HepG2 (cell line): ENCODE measurements around the gene ZNF669. TPM values are rescaled to one million over a fixed set of nuclear protein-coding genes. Genes with fewer than 3 reads are reported as not detected.

ENCODE experiments used
- ATAC-seq: fragments of 200-7000 bp; cut with Tn5 transposase; 3 replicates; pipeline ENCODE4 v1.9.1; 2020; ENCODE audit warnings: mild to moderate bottlenecking, moderate library complexity
- BruUV-seq: library from RNA; stranded (reverse); fragments of 400-500 nt; replicated peaks from 2 replicates; lab custom pipeline; 2021; lab: Mats Ljungman, UMichigan
- CTCF ChIA-PET: fragments of 300-600 bp; formaldehyde crosslinking; extraction: SDS; loops from one replicate; lab custom pipeline; 2021; ENCODE audit warnings: low total read pairs, inconsistent platforms, low intra/inter-chr PET ratio; lab: Yijun Ruan, JAX
- POLR2A ChIA-PET: fragments of 350-600 bp; sonication (Branson Sonifier 250); formaldehyde crosslinking; loops from one replicate; lab custom pipeline; 2020; ENCODE audit warnings: antibody characterized with exemption, inconsistent platforms; lab: Yijun Ruan, JAX
- DNase-seq: peaks from one replicate; pipeline ENCODE4 v3.0.0-alpha.2; 2015; ENCODE audit warnings: low spot score
- FAIRE-seq: peaks from 3 replicates; lab custom pipeline; 2011; peaks lifted over from hg19 to GRCh38; lab: Jason Lieb, UNC
- H2AFZ ChIP-seq: one replicate; pipeline ENCODE4 v1.6.1; 2011; ENCODE audit warnings: low read length, inconsistent platforms
- H3K27ac ChIP-seq: fragments of 300-600 bp; 3 replicates; pipeline ENCODE4 v1.8.0; 2011; ENCODE audit warnings: mixed run types, mild to moderate bottlenecking, mixed read lengths, low read length, inconsistent platforms; ENCODE audit not compliant: insufficient read depth; ENCODE audit errors: extremely low read length
- H3K27me3 ChIP-seq, 2 experiments: fragments of 200-600 bp in 1 of 2; 2 replicates in 1 of 2; 3 replicates in 1 of 2; pipeline versions ENCODE4 v1.6.0 to v1.8.0; 2011; ENCODE audit warnings: low read length in 2 of 2, mild to moderate bottlenecking in 2 of 2, moderate library complexity in 2 of 2, inconsistent platforms in 1 of 2; ENCODE audit not compliant: insufficient read depth in 2 of 2, control insufficient read depth in 1 of 2
- H3K36me3 ChIP-seq, 2 experiments: fragments of 200-600 bp in 1 of 2; replicated peaks in 1 of 2; 2 replicates in 1 of 2; 3 replicates in 1 of 2; pipeline versions ENCODE4 v1.5.1 to v1.8.0; 2011; ENCODE audit warnings: low read length in 2 of 2, inconsistent platforms in 1 of 2; ENCODE audit not compliant: insufficient read depth in 2 of 2, control insufficient read depth in 1 of 2
- H3K4me1 ChIP-seq: 2 replicates; pipeline ENCODE4 v1.5.1; 2012; ENCODE audit warnings: low read length, inconsistent platforms; ENCODE audit not compliant: insufficient read depth
- H3K4me2 ChIP-seq: 2 replicates; pipeline ENCODE4 v1.6.0; 2011; ENCODE audit warnings: low read depth, low read length, inconsistent platforms
- H3K4me3 ChIP-seq, 3 experiments: fragments of 200-600 bp in 1 of 3; sonication (generic), shearing (Covaris generic) in 1 of 3; replicated peaks in 1 of 3; 2 replicates each; pipeline ENCODE4 v1.5.1; 2011 to 2016; ENCODE audit warnings: low read length in 3 of 3, inconsistent platforms in 2 of 3, low read depth in 2 of 3, mild to moderate bottlenecking in 2 of 3, control low read depth in 1 of 3, mixed read lengths in 1 of 3; ENCODE audit not compliant: insufficient read depth in 1 of 3
- H3K79me2 ChIP-seq: one replicate; pipeline ENCODE4 v1.6.1; 2011; ENCODE audit warnings: low read length, inconsistent platforms; ENCODE audit not compliant: insufficient read depth
- H3K9ac ChIP-seq: 2 replicates; pipeline ENCODE4 v1.6.0; 2011; ENCODE audit warnings: mild to moderate bottlenecking, low read depth, low read length, inconsistent platforms; ENCODE audit not compliant: insufficient read depth
- H3K9me3 ChIP-seq: 2 replicates; pipeline ENCODE4 v1.5.1; 2012; ENCODE audit warnings: mild to moderate bottlenecking, low read length
- H4K20me1 ChIP-seq: 2 replicates; pipeline ENCODE4 v1.6.0; 2011; ENCODE audit warnings: inconsistent platforms, mild to moderate bottlenecking, low read length, moderate library complexity; ENCODE audit not compliant: insufficient read depth
- AGO2 ChIP-seq: fragments of 200-400 bp; formaldehyde crosslinking; optimal IDR thresholded peaks from 2 replicates; pipeline ENCODE3; 2017; ENCODE audit warnings: mild to moderate bottlenecking, low read depth, low read length, moderate library complexity
- CEBPB ChIP-seq: IDR thresholded peaks from 2 replicates; pipeline ENCODE4 v1.6.1; 2011; ENCODE audit warnings: low read depth, low read length, improper control_type of control experiment, borderline replicate concordance
- ETS1 ChIP-seq: sonication (generic); formaldehyde crosslinking; IDR thresholded peaks from 2 replicates; pipeline ENCODE4 v1.4.0; 2020; ENCODE audit warnings: missing genetic modification reagents
- FOSL1 ChIP-seq: sonication (generic); formaldehyde crosslinking; IDR thresholded peaks from 2 replicates; pipeline ENCODE4 v1.9.0; 2021; ENCODE audit warnings: missing genetic modification reagents, borderline replicate concordance
- GATAD1 ChIP-seq: IDR thresholded peaks from 2 replicates; pipeline ENCODE4 v1.6.1; 2016; ENCODE audit warnings: missing genetic modification reagents, missing compliant biosample characterization
- HMGXB4 ChIP-seq, 2 experiments: sonication (generic) in 1 of 2; formaldehyde crosslinking in 1 of 2; IDR thresholded peaks; 2 replicates each; pipeline versions ENCODE4 v1.4.0 to v1.6.1; 2018 to 2020; ENCODE audit warnings: missing genetic modification reagents in 2 of 2, borderline replicate concordance in 1 of 2, low read depth in 1 of 2, mild to moderate bottlenecking in 1 of 2, missing biosample characterization in 1 of 2
- IKZF1 ChIP-seq: fragments of 450-650 bp; IDR thresholded peaks from 2 replicates; pipeline ENCODE4 v1.7.1; 2016
- KDM6A ChIP-seq: IDR thresholded peaks from 2 replicates; pipeline ENCODE4 v1.6.1; 2016; ENCODE audit warnings: low read depth
- MATR3 ChIP-seq: sonication (generic); formaldehyde crosslinking; IDR thresholded peaks from 2 replicates; pipeline ENCODE4 v1.4.0; 2020; ENCODE audit warnings: missing genetic modification reagents
- MBNL3 ChIP-seq: fragments of 250-450 bp; sonication (Bioruptor Pico); conservative IDR thresholded peaks from 2 replicates; pipeline ENCODE4 v1.8.0; 2022; ENCODE audit warnings: mild to moderate bottlenecking, inconsistent platforms
- MXD1 ChIP-seq: sonication (generic); formaldehyde crosslinking; IDR thresholded peaks from 2 replicates; pipeline ENCODE4 v1.4.0; 2020; ENCODE audit warnings: mild to moderate bottlenecking, missing genetic modification reagents
- SATB2 ChIP-seq: sonication (generic); formaldehyde crosslinking; IDR thresholded peaks from 2 replicates; pipeline ENCODE4 v1.5.0; 2020; ENCODE audit warnings: missing genetic modification reagents
- TOPORS ChIP-seq: sonication (generic); formaldehyde crosslinking; IDR thresholded peaks from 2 replicates; pipeline ENCODE4 v1.8.0; 2023; ENCODE audit warnings: mild to moderate bottlenecking, missing genetic modification reagents
- ZNF205 ChIP-seq: IDR thresholded peaks from 2 replicates; pipeline ENCODE4 v1.6.1; 2018; ENCODE audit warnings: missing biosample characterization, missing genetic modification reagents
- ZNF274 ChIP-seq: sonication (generic); formaldehyde crosslinking; IDR thresholded peaks from 2 replicates; pipeline ENCODE4 v1.5.1; 2020; ENCODE audit warnings: mild to moderate bottlenecking, missing genetic modification reagents
- ZNF598 ChIP-seq: sonication (generic); formaldehyde crosslinking; IDR thresholded peaks from 2 replicates; pipeline ENCODE4 v1.5.1; 2020; ENCODE audit warnings: mild to moderate bottlenecking, missing genetic modification reagents, borderline replicate concordance
- ZNF629 ChIP-seq: sonication (generic); formaldehyde crosslinking; conservative IDR thresholded peaks from 2 replicates; pipeline ENCODE4 v1.5.0; 2020; ENCODE audit warnings: missing genetic modification reagents
- WGBS: methylation state at CpG from one replicate; pipeline ENCODE4 v1.1.6; 2017; ENCODE audit warnings: low lambda C conversion rate; 5-methylcytosine and 5-hydroxymethylcytosine counted together
- in situ Hi-C: cut with HindIII; loops from 2 replicates; pipeline ENCODE4 v1.10.0; 2017; ENCODE audit warnings: low pct_unique_long_range_greater_than_20kb; ENCODE audit not compliant: extremely low pct_ligation_motif_present
- intact Hi-C: fragments of 100-400 bp; cut with micrococcal nuclease; formaldehyde crosslinking; loops from one replicate; pipeline ENCODE4 v1.10.0; 2022; ENCODE audit not compliant: unreplicated experiment
- polyA plus RNA-seq, 8 experiments: library from polyadenylated mRNA; depleted of rRNA in 3 of 8; stranded (reverse) in 7 of 8; unstranded in 1 of 8; fragments of >200 nt; fragmentation: Illumina TruSeq in 4 of 8; extraction: Trizol in 4 of 8; gene quantifications; 2 replicates each; pipeline versions ENCODE4 v1.2.1 to v1.2.3, GENCODE V29; 2011 to 2016; ENCODE audit warnings: low read depth in 4 of 8, missing spikeins in 1 of 8, mixed read lengths in 1 of 8; ENCODE audit not compliant: insufficient read depth in 1 of 8
- total RNA-seq, 5 experiments: library from RNA; depleted of rRNA; stranded (reverse); fragments of >200 nt; fragmentation: Illumina TruSeq; extraction: Trizol; gene quantifications; 2 replicates each; pipeline ENCODE4 v1.2.3, GENCODE V29; 2016; ENCODE audit warnings: low read depth in 1 of 5
- TF ChIP-seq, protein P1 (sequence below): sonication (generic); formaldehyde crosslinking; IDR thresholded peaks from 2 replicates; pipeline ENCODE4 v1.4.0; 2020; ENCODE audit warnings: missing genetic modification reagents
- TF ChIP-seq, protein P2 (sequence below): sonication (generic); IDR thresholded peaks from 2 replicates; pipeline ENCODE4 v1.6.1; 2016; ENCODE audit warnings: low read depth, borderline replicate concordance

Gene ZNF669
- total and polyA plus RNA-seq, 2 of the 13 experiments (the other 11 are each of a cell fraction or from before 2014, with no cell fraction given) = 3.1 to 14.6 TPM

DNA sequence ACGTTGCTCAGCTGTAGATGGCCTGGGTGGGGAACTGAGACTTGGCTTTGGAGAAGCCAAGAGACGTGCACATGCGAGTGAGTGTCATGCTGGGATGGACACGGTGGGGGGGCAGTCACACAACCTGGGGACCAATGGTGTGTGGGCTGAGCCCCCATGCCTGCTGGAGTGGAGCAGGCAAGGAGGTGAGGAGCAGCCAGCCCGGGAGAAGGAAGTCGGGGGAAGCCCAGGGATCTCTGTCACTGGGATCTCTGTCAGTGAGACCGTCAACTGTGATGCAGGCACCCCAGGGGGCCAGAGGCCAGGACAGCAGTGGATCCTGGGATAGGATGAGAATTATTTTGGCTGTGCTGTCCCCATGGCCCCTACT lies 11.0 kb upstream of the ZNF669 start (continued):
- TF ChIP-seq, protein P1, sequence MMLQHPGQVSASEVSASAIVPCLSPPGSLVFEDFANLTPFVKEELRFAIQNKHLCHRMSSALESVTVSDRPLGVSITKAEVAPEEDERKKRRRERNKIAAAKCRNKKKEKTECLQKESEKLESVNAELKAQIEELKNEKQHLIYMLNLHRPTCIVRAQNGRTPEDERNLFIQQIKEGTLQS (CRISPR knock-in tag) = no peak
- TF ChIP-seq TOPORS (CRISPR knock-in tag) = no peak
- no peak for TF ChIP-seq ZNF274 (CRISPR knock-in tag)

DNA sequence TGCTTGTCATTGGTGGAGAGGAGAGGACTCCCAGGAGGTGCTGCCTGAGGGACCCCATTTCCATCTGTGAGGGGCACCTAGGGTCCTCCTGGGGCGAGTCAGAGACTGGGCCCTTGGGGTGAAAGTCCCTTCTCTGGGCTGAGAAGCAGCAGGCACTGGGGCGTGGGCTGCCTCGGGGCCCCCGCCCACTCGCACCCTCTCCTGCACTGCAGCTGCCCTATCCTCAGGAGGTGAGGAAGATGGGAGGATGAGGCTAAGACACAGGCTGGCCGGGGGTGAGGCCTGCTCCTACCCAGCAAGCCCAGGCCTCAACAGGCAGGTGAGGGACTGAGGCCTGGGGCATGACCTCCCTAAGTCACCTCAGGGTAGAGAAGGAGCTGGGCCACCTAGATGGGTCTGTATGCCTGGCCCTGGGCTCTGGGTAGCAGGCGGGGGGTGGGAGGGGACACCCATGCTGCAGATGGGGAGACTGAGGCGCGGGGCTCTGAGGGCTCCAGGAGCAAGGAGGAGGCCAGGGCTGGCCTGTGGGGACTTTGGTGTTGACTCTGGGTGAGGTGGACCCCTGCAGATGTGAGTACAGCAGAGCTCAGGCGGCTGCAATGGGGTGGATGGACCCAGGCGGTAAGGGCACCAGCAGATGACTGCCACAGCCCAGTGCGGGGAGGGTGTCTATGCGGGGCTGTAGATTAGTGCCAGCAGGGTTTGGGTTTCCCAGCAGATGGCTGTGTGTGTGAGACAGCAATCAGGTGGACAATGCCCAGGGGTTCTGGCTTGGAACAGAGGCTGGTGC lies 10.4 kb upstream of the ZNF669 start:
- intact Hi-C loops = loop anchor here (5.0 to 10.0 kb wide), 4 partner anchors 107 to 218 kb away; partner anchors contain the start of genes AHCTF1, ZNF496 and ZNF695
- no peaks in the 10 kb centered on the region for H3K9me3 ChIP-seq
- peak; percentile 4; the same call in 2 of the 3 replicates for ATAC-seq
- 54% methylated on average over 3 of the region's 13 CpGs for WGBS
- in situ Hi-C loops = no loop called here
- POLR2A ChIA-PET = interaction anchor here (1.2 kb wide), 1 partner anchor 36 kb away, joined by 3 read pairs; the partner anchor contains the start of gene ZNF670
- H3K79me2 ChIP-seq = peaks cover 4% of the 10 kb centered on the region
- no peak overlapping the region for H2AFZ ChIP-seq
- no peak overlapping the region for H3K27ac ChIP-seq
- no peak for FAIRE-seq
- H3K27me3 ChIP-seq = no peaks in the 10 kb centered on the region
- H4K20me1 ChIP-seq = no peaks in the 10 kb centered on the region
- peak overlapping the region in 2 of 3 experiments; percentile 77 to 82; a peak in 2 of 6 replicates for H3K4me3 ChIP-seq
- peak overlapping the region; percentile 83 for H3K4me2 ChIP-seq
- CTCF ChIA-PET = no interaction called here
- peaks cover 51% of the 10 kb centered on the region for H3K4me1 ChIP-seq
- no TSS peak for BruUV-seq
- no peaks in the 10 kb centered on the region for H3K36me3 ChIP-seq
- peak overlapping the region; percentile 79 for H3K9ac ChIP-seq
- DNase-seq = no peak
- TF ChIP-seq ZNF205 (CRISPR knock-in tag) (no peak), ETS1 (no peak), CEBPB (no peak), MBNL3 (no peak), AGO2 (no peak), SATB2 (no peak), MATR3 (CRISPR knock-in tag) (no peak), ZNF598 (no peak), MXD1 (CRISPR knock-in tag) (no peak), ZNF629 (CRISPR knock-in tag) (peak; percentile 83), HMGXB4 (CRISPR knock-in tag; IDR thresholded peaks at IDR 0.05; ENCODE audit: borderline replicate concordance in 1 of 2, low read depth in 1 of 2) (no peak), FOSL1 (CRISPR knock-in tag) (no peak), KDM6A (CRISPR knock-in tag) (no peak), IKZF1 (no peak), GATAD1 (no peak)
- TF ChIP-seq, protein P2, sequence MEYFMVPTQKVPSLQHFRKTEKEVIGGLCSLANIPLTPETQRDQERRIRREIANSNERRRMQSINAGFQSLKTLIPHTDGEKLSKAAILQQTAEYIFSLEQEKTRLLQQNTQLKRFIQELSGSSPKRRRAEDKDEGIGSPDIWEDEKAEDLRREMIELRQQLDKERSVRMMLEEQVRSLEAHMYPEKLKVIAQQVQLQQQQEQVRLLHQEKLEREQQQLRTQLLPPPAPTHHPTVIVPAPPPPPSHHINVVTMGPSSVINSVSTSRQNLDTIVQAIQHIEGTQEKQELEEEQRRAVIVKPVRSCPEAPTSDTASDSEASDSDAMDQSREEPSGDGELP = 0 out of 2 replicates have a peak, but pooled peaks have one; percentile 4
